Measurements from ENCODE around the gene SLC7A8.

- TF ChIP-seq ZNF76 (tag by site-specific recombination; IDR thresholded peaks at IDR 0.05; ENCODE audit: borderline replicate concordance, low read depth) (no peak), ZNF555 (tag by site-specific recombination; conservative IDR thresholded peaks at IDR 0.05) (no peak), CTCF (tag by site-specific recombination; IDR thresholded peaks at IDR 0.05) (no peak), ZNF2 (tag by site-specific recombination; IDR thresholded peaks at IDR 0.05) (no peak), ZBTB26 (tag by site-specific recombination; optimal IDR thresholded peaks at IDR 0.05) (no peak)
- TF ChIP-seq, protein P1, sequence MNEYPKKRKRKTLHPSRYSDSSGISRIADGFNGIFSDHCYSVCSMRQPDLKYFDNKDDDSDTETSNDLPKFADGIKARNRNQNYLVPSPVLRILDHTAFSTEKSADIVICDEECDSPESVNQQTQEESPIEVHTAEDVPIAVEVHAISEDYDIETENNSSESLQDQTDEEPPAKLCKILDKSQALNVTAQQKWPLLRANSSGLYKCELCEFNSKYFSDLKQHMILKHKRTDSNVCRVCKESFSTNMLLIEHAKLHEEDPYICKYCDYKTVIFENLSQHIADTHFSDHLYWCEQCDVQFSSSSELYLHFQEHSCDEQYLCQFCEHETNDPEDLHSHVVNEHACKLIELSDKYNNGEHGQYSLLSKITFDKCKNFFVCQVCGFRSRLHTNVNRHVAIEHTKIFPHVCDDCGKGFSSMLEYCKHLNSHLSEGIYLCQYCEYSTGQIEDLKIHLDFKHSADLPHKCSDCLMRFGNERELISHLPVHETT (tag by site-specific recombination; IDR thresholded peaks at IDR 0.05) = no peak
These were observed 96.9 kb downstream of the SLC7A8 start for GRCh38 chr14:23086565-23086964.
